Prostate gland (tissue), 2 donors: ENCODE results near the gene ARPP19. TPM values are rescaled to one million over a fixed set of nuclear protein-coding genes. Genes with fewer than 3 reads are reported as not detected.

Experiments
- DNase-seq: peaks from one replicate; pipeline ENCODE4 v3.0.0-alpha.2; 2019; ENCODE audit warnings: low spot score
- H3K27ac ChIP-seq, 2 donors: fragments of 200-600 bp; sonication (generic); 2 replicates each; pipeline ENCODE4 v1.5.1; 2017 to 2019
- H3K27me3 ChIP-seq: fragments of 200-600 bp; sonication (generic); replicated peaks from 2 replicates; pipeline ENCODE4 v1.5.1; 2019; ENCODE audit not compliant: insufficient read depth
- H3K36me3 ChIP-seq, 2 donors: fragments of 200-600 bp; sonication (generic); 1 replicate in 1 of 2; 2 replicates in 1 of 2; pipeline versions ENCODE4 v1.5.1 to v1.8.1; 2017 to 2019
- H3K4me1 ChIP-seq: fragments of 200-600 bp; sonication (generic); replicated peaks from 2 replicates; pipeline ENCODE4 v1.5.1; 2019
- H3K4me3 ChIP-seq, 2 donors: fragments of 200-600 bp; sonication (generic); 2 replicates each; pipeline ENCODE4 v1.5.1; 2017 to 2019
- H3K9me3 ChIP-seq: fragments of 200-600 bp; sonication (generic); 2 replicates; pipeline ENCODE4 v1.5.1; 2017
- CTCF ChIP-seq, 4 experiments: fragments of 200-600 bp in 2 of 4; fragments of 450-650 bp in 2 of 4; sonication (generic) in 2 of 4; IDR thresholded peaks; 1 replicate in 3 of 4; 2 replicates in 1 of 4; pipeline ENCODE4 v1.5.1; 2016 to 2019; ENCODE audit warnings: antibody characterized with exemption in 4 of 4, mild to moderate bottlenecking in 2 of 4, moderate library complexity in 2 of 4
- POLR2A ChIP-seq: fragments of 450-650 bp; IDR thresholded peaks from one replicate; pipeline ENCODE4 v1.6.1; 2016; ENCODE audit warnings: antibody characterized with exemption, mild to moderate bottlenecking
- POLR2AphosphoS5 ChIP-seq: sonication (generic); formaldehyde crosslinking; IDR thresholded peaks from one replicate; pipeline ENCODE4 v1.6.1; 2017; ENCODE audit warnings: antibody characterized with exemption
- WGBS: methylation state at CpG from one replicate; pipeline ENCODE4 v1.1.5; 2018; 5-methylcytosine and 5-hydroxymethylcytosine counted together
- intact Hi-C: fragments of 100-400 bp; cut with DNase I; formaldehyde crosslinking; loops from one replicate; pipeline ENCODE4 v1.14.2; 2022
- total RNA-seq, 2 donors: library from RNA; depleted of rRNA; stranded (reverse); fragments of >200 nt; gene quantifications; one replicate each; pipeline ENCODE4 v1.1.0, GENCODE V29; 2016

ARPP19 gene
- total RNA-seq, 2 donors from 2014 or later = 86.9 to 130 TPM

DNA sequence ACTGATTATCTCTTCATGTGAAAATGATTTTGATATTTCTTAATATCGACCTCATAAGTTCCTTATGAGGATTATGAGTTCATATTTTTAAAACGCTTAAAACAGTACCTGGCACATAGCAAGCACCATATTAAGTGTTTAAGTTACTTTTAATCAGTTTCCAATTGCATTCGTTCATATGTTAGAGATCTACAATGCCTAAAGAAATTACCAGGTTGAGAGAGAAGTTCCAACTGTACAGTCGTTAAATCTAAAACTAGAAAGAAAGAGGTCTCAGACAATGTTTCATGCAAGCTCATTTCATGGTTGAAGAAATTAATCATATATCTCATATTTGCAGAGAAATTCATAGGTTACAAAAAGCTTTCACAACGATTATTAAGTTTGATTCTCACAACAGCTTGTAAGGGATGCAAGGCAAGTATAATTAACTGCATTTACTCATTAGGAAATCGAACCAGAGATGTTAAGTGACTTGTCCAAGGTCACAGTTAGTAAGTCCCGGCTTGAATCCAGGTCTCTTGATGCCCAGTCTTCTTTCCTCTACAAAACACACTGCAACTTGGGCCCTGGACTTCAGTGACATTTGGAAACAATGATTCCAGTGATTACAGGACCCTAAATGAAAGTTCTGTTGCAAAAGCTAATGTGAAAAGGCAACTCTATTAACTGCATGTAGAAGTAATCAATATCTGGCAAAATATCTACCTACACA is 41.5 kb downstream of the ARPP19 start:
- no peak for DNase-seq
- H3K9me3 ChIP-seq = no peaks in the 10 kb centered on the region
- no peaks in the 10 kb centered on the region for H3K4me1 ChIP-seq
- intact Hi-C loops = loop anchor here (10.0 kb wide), 2 partner anchors 207 to 263 kb away; no protein-coding TSS in a partner anchor
- H3K27me3 ChIP-seq = no peaks in the 10 kb centered on the region
- TF ChIP-seq POLR2A = no peak
- no peak for TF ChIP-seq POLR2AphosphoS5
- TF ChIP-seq CTCF (IDR thresholded peaks at IDR 0.05) = no peak
- peak overlapping the region in 1 of 2 donors; percentile 65 for H3K27ac ChIP-seq
- 90% methylated on average over 7 of the region's 7 CpGs for WGBS
- no peaks in the 10 kb centered on the region for H3K36me3 ChIP-seq
- peak overlapping the region in 1 of 2 donors; percentile 81 for H3K4me3 ChIP-seq

DNA sequence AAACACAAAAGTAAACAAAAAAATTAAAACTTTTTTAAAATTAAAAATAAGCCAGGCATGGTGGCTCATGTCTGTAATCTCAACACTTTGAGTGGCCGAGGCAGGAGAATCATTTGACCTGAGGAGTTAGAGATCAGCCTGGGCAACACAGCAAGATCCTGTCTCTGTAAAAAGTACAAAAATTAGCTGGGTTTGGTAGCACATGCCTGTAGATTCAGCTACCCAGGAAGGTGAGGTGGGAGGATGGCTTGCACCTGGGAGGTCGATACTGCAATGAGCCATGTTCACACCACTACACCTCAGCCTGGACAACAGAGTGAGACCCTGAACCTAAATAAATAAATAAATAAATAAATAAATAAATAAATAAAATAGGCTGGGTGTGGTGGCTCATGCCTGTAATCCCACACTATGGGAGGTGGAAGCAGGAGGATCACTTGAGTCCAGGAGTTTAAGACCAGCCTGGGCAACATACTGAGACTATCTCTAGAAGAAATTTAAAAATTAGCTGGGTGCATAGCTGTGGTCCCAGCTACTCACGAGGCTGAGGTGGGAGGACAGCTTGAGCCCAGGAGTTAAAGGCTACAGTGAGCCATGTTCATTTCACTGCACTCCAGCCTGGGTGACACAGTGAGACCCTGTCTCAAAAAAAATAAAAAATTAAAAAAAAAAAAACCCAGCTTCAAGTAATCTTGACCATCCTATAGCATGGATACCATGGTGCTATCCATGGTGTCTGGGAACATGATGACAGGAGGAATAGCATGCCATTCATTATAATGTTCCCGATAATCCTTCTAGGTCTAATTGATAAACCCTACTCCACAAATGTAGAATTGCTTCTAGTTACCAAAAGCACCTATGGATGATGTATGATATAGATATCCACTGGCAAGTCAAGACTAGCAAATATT is 44.4 kb downstream of the ARPP19 start:
- no peak overlapping the region for H3K27ac ChIP-seq
- no peaks in the 10 kb centered on the region for H3K9me3 ChIP-seq
- H3K27me3 ChIP-seq = no peaks in the 10 kb centered on the region
- H3K4me1 ChIP-seq = no peaks in the 10 kb centered on the region
- H3K4me3 ChIP-seq = no peak overlapping the region
- WGBS = 92% methylated on average over 4 of the region's 4 CpGs
- H3K36me3 ChIP-seq = no peaks in the 10 kb centered on the region
- no peak for DNase-seq
- TF ChIP-seq CTCF (IDR thresholded peaks at IDR 0.05) (no peak), POLR2A (no peak)
- intact Hi-C loops = loop anchor here (10.0 kb wide), 2 partner anchors 210 to 260 kb away; no protein-coding TSS in a partner anchor

DNA sequence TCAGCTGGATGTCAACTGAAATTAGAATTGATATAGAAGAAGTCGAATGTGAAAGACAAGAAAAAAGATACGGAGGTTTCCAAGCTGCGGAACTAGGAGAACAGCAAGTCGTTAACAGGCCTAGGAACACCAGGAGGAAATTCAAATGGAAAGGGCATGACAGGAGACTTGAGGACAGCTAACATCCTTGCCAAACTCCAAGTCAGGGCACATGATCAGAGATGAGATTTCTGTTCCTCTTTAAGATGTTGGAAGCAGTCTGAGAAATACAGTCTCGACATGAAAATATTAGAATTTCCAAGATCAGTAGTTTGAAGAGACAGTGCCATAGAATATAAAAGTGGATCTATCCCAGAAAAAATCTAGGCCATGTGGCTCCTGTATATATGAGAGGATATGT is 45.2 kb downstream of the ARPP19 start:
- intact Hi-C loops = loop anchor here (10.0 kb wide), 2 partner anchors 211 to 259 kb away; no protein-coding TSS in a partner anchor

DNA sequence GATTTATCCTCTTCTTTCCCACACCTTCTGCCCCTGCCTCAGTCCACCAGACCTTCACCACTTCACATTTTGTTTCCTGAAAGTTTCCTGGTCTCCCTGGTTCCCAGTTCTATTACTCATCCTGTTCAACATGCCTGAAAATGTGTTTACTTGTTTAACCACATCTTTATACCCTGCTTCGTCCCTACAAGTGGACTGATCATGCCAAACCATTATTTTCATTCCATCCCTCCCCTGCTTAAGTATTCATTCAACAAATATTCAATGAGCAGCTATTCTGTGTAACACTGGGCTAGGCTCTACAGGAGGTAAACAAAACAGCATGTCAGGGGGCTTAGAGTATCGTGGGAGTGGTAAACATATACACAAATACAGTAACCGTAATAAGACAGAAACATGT is 45.6 kb downstream of the ARPP19 start:
- 58% methylated on average over 3 of the region's 3 CpGs for WGBS
- no peak for DNase-seq
- Histone ChIP-seq H3K4me1 (no peaks in the 10 kb centered on the region), H3K27ac (no peak overlapping the region), H3K9me3 (no peaks in the 10 kb centered on the region), H3K27me3 (no peaks in the 10 kb centered on the region), H3K4me3 (no peak overlapping the region), H3K36me3 (no peaks in the 10 kb centered on the region)
- TF ChIP-seq POLR2A (no peak), POLR2AphosphoS5 (no peak)
- intact Hi-C loops = loop anchor here (10.0 kb wide), 2 partner anchors 212 to 258 kb away; no protein-coding TSS in a partner anchor

More for the DNA sequence above, 45.2 kb downstream of the ARPP19 start:
- Histone ChIP-seq H3K4me1 (no peaks in the 10 kb centered on the region), H3K4me3 (no peak overlapping the region), H3K36me3 (no peaks in the 10 kb centered on the region), H3K27ac (no peak overlapping the region), H3K27me3 (no peaks in the 10 kb centered on the region), H3K9me3 (no peaks in the 10 kb centered on the region)
- TF ChIP-seq CTCF (IDR thresholded peaks at IDR 0.05) = no peak
- no peak for TF ChIP-seq POLR2AphosphoS5
- TF ChIP-seq POLR2A = no peak
- DNase-seq = no peak
- 84% methylated on average over 4 of the region's 5 CpGs for WGBS

- Histone ChIP-seq H3K27ac (no peak overlapping the region), H3K27me3 (no peaks in the 10 kb centered on the region), H3K4me1 (no peaks in the 10 kb centered on the region), H3K36me3 (no peaks in the 10 kb centered on the region), H3K9me3 (no peaks in the 10 kb centered on the region), H3K4me3 (no peak overlapping the region)
- intact Hi-C loops = loop anchor here (10.0 kb wide), 2 partner anchors 213 to 257 kb away; no protein-coding TSS in a partner anchor
- 88% methylated on average over 3 of the region's 3 CpGs for WGBS
- DNase-seq = no peak
- TF ChIP-seq CTCF (IDR thresholded peaks at IDR 0.05) = no peak
- no peak for TF ChIP-seq POLR2AphosphoS5
- TF ChIP-seq POLR2A = no peak
Observed at GRCh38 chr15:52521682-52522081, 47.1 kb downstream of the ARPP19 start.
